NCI-H2227 treated with DMSO at 0.1 percent for 48 hours (cell line): ENCODE measurements around the gene FAM20C.
"Not testable (repeated sequence)": the region's sequence is repeated elsewhere in the genome, so short reads cannot be mapped to it uniquely, and the experiment has no call there.

ENCODE experiments used
- DNase-seq: peaks from one replicate; lab custom pipeline; 2025; lab: John Stamatoyannopoulos, UW

The FAM20C gene

DNA sequence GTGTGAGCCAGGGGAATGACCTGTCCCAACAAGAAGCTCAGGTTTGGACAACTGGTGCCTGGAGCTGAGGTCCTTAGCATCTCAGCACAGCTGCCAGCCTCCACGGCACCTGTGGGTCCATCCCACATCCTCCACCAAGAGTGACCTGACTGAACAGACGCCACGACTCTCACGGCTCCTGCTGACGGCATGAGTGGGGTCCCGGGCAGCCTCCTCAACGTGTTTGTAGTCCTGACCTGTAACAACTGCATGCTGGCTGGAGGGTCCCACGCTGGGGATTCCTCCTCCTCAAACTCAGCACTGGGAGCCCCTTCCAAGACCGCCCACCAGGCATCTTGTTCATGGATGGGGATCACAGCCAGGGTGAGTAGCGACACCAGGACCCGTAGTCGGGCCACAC is 36.2 kb downstream of the FAM20C start:
- DNase-seq = no peak

DNA sequence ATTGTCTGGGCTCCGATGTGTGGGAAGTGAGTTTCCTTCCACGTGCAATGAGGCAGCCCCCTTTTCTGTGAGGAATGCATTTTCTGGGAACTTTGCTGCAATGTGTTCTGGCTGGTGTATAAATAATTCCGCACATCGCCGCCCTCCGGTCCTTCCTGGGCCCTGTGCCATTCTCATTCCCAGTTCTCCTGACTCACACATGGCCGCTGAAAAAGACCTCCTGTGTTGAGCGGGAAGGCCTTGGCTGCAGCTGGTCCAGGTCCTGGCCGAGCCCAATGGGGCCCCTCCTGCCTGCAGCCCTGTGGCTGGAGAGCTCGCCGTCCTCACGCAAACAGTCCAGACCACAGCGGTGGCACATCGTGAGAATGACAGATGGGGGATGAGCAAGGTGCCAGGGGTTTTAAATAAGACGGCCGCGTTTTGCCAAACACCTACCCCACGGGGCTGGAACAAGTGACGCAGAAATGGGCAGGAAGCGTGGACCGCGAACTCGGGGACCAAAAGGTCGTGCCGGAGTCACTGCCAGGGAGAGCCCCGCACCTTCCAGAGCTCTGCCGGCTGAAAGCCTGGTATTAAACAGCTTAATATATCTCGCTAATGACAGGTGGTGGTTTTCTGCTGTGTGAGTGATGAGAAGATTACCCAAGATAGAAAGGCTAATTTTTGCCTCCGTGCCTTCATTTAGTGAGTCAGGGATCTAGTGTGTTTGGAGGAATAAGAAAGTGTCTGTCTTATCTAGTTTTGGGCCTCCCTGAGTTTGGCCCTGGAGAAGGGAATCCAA is 37.0 kb downstream of the FAM20C start:
- no peak for DNase-seq

GRCh38 chr7:230274-230673 is 37.9 kb downstream of the FAM20C start:
- DNase-seq = no peak

DNA sequence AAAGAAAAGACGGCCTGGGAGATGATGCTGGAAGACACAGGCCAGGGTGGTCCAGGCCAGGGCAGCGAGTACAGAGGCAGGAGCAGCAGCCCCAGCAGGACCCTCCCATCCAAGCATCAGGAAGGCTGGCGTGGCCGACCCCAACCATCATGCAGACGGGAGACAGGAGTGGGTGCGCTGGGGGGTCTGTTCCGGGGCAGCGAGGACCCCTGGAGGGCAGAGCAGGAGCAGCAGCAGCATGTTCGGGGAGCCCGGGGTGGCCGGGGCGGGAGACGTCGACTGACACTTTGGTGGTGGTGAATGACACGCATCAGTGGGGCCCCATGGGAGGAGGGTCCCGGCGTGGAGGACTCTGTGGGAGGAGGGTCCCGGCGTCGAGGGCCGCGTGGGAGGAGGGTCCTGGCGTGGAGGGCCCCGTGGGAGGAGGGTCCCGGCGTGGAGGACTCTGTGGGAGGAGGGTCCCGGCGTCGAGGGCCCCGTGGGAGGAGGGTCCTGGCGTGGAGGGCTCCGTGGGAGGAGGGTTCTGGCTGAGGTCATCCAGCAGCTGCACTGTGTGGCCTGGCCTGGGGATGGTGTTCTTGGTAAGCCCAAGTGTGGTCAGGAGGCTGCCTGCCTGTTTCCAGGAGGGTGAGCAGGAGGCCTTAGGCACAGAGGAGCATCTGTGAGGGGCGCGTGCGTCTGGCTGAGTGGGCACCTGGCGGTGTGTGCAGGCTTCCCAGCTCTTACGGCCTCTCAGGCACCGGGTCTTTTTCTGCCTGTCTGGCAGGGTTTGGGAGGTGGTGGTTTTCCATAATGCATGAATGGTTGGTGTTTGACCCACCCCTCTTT is 38.9 kb downstream of the FAM20C start:
- DNase-seq = no peak

DNA sequence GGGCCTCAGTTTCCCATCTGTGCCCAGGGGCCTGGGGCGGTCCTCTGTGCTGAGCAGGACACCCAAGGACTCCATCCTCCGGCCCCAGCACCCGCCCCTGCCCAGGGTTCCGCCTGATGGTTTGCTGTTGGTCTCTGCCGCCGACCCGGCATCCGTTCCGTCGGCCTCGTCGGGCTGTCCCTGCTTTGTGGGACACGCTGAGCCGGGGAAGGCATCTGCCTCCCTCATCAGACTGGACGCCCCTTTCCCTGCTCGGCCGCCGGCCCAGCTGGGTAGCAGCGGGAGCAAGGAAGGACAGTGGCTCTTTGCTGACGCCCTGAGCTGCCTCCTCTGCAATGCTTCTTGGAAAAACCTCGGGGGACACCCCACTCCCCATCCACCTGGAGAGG is 39.5 kb downstream of the FAM20C start:
- no peak for DNase-seq

DNA sequence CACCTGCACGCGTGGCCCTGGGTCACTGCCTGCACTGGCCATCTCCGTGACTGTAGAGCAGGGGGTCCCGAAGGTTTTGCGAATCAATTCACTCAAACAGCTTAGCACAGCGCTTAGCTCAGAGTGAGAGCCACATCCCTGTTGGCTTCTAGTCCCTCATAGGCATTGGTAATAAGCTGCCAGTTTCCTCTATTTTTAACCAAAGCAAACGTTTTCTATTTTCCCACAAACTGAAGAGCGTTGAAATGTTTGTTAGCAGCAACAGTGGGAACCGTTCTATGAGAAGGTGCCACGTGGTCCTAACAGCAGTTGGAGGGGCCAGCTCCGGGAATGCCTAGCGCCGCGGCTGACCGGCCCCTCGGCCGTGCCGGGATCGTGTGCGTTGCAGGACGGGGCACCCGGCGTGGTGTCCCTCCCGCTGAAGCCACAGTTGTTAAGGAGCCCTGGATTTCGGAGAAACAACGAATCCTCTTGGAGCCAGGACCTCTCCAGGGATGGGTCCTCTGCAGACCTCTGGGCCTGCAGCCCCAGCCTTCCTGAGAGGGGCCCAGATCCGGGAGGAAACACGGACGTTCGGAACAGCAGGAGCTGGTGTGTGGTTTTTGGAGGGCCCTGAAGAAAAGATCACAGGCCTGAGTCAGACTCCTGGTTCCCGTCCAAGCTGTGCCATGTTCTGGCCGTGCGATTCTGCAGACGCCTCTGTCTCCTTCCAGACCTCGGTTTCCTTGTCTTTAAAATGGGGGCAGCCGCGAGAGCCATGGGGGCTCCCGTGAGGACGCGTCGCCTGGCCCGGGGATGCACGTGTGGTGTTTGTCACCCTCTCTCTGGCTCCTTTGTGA is 40.3 kb downstream of the FAM20C start:
- no peak for DNase-seq

DNA sequence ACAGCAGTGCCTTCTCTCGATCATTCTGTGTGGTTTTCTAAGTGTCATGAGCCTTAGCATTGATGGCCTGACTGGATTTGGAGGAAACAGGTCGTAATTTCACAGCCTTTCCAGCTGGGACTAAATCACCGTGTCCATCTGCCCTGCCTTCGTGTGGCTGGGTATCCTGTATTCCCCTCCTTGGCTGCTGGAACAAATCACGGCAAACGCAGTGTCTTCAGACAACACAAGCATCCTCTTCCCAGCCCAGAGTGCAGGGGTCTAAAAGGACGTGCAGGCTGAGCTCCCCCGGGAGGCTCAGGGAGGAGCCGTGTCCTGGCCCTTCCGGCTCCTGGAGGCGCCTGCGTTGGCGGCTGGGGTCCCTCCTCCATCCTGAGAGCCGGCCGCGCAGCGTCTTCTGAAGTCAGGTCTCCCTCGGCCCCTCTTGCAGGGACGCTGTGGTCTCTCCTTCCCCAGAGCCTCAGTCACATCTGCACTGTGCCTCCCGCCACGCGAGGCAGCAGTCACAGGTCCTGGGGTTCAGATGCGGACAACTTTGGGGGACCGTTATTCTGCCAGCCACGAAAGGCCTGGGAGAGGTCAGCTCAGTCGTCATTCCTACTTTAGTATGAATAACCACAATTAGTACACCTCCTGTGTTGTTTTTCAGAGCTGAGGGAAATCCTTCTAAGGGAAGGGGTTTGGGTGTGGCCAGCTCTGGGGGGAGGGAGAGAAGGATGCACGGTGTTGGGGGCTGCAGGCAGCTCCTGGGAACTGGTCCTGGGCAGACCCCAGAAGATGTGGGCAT is 41.1 kb downstream of the FAM20C start:
- no peak for DNase-seq

GRCh38 chr7:234051-234707 is 41.8 kb downstream of the FAM20C start:
- DNase-seq = no peak

- DNase-seq = no peak
These were observed 42.6 kb downstream of the FAM20C start for GRCh38 chr7:234708-235553.

- DNase-seq = no peak
These were observed 43.4 kb downstream of the FAM20C start for GRCh38 chr7:235576-236395.

DNA sequence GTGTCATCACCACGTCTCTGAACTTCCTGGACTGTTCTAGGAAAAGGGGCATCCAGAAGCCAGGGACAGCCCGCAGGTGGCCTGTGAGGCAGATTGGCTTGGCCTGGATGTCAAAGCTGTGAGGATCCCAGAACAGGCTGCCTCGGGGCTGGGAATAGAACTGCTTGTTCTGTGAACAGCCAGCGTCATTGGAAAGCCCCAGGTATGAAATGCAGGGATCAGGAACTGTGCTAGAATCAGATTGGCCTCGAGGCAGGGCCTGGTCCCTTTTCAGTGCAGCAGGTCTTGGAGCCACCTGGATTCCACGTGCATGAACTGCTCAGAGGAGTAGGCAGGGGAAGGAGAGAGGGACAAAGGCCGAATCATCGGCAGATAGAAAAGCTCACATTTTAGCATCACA is 44.6 kb downstream of the FAM20C start:
- no peak for DNase-seq

DNA sequence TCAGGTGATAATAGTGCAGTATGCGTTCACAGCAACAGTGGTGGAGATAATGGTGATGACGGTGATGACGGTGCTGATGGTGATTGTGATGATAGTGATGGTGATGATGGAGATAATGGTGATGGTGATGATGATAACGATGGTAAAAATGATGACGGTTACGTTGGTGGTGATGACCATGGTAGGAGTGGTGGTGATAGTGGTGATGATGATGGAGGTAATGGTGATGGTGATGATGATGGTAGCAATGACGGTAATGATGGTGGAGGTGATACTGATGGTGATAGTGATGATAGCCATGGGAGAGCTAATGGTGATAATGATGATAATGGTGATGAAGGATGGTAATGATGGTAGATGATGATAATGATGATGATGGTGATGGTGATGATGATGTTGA is 45.0 kb downstream of the FAM20C start:
- no peak for DNase-seq

DNA sequence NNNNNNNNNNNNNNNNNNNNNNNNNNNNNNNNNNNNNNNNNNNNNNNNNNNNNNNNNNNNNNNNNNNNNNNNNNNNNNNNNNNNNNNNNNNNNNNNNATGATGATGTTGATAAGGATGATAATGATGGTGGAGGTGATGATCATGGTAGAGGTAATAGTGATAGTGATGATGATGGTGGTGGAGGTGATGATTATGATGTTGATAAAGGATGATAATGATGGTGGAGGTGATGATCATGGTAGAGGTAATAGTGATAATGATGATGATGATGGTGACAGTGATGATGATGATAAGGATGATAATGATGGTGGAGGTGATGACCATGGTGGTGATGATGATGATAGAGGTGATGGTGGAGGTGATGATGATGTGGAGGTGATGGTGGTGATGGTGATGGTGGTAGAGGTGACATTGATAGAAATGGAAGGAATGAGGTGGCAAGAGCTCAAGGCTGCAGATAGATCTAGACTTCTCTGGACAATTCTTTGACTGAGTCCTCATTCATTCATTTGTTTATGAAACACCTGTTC is 47.8 kb downstream of the FAM20C start:
- DNase-seq = no peak

- DNase-seq = no peak
These were observed 48.6 kb downstream of the FAM20C start for GRCh38 chr7:240887-241421.

DNA sequence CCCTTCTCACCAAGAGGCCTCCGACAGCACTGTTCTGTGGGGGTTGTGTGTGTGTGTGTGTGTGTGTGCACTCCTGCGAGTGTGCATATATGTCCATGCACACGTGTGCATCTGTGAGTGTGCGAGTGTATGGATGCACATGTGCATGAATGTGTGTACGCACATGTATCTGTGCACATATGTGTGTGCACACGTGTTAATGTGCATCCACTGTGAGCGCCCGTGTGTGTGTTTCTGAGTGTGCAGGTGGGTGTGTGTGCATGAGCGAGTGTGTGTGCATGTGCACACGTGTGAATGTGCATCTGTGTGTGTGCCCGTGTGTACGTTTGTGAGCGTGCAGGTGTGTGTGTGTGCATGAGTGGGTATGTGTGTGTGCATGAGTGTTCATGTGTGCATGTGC is 49.1 kb downstream of the FAM20C start:
- DNase-seq = no peak

- DNase-seq = not testable (repeated sequence)
These were observed 50.6 kb downstream of the FAM20C start for GRCh38 chr7:242826-243579.

GRCh38 chr7:243580-243978 is 51.2 kb downstream of the FAM20C start:
- not testable (repeated sequence) for DNase-seq

DNA sequence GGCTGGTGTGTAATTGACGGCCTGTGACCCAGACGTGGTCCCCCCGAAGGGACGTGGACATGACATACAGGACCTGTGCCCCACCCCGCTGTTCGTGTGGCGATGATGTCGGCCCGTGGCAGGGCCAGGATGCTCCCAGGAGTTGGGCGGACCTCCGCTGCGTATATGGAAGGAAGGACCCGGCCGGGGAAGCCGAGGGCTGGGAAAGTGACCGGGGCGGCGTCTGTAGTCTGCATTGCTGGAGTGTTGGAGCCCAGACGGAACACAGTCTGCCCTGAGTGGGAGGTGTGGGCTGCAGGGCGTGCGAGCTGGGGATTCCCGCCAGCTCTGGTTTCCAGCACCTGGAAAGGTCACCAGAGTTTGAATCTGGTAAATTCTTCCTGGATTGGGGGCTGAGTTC is 52.6 kb downstream of the FAM20C start:
- no peak for DNase-seq
